HG03432 (cell line): Measurements from ENCODE around the gene KLK4.

ENCODE experiments used
- ATAC-seq: cut with Tn5 transposase; IDR thresholded peaks from one replicate; pipeline ENCODE4 v1.9.1; 2021; ENCODE audit warnings: mild to moderate bottlenecking, moderate library complexity; ENCODE audit not compliant: unreplicated experiment

The KLK4 gene

DNA sequence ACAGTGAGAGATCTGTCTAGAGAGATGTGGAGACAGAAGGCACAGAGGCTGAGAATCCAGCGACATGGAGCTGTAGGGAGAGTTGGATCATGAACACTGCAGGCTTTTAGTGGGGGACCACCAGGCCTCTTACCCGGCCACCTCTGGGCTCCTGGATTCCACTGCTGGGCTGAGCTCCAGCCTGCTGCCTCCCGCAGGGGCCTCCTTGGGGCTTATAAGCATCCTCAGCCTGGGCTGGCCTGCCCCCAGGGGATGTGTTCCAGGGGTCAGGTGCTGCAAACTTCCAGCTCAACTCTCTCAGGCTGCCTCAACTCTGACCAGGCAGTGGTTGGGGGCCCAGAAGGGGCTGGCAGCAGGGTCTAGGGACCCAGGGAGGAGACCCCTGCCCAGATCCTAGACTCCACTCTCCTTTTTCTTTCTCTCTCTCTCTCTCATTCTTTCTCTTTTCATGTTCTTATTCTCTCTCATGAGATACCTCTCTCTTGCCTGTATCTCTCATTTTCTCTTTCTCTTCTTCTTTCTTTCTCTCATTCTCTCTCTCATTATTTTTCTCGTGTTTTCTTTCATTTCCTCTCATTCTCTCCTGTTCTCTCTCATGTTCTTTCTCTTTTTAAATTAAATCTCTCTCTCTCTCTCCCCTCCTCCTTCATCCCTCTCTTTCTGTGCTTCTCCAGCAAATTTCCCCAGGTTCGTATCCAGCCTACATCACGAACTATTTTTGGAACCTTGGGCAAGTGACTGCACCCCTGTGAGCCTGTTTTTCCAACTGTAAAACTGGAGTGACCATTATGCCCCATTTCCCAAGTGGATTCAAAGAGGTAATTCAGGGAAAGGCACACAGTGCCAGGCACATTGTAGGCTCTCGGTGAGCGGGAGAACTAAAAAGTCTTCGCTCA, at the start of gene KLK4:
Gene KLK4 (minus strand): TSS at position 190 of the 896 bp plus-strand sequence. CDS start 657 bp downstream, outside the sequence.
- ATAC-seq, result no peak

- no peak for ATAC-seq
These were observed 48.7 kb upstream of the KLK4 start for GRCh38 chr19:50959731-50960500.

DNA sequence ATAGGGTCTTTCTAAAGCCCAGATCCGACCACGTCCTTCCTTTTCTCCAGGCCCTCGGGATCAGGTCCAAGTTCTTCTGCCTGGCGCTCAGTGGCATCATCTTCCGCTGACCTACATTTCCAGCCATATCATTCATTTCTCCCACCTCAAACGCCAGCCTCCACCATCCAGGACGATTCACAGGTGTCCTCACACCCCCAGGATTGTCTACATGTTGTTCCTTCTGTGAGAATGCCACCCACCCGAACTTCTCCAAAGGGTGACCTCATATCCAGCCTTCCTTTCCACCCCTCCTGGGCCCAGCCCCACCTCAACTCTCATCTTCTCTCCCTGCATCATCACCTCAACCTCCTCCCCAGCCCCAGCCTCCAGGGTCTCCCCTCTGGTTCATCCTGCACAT, 46.4 kb upstream of the KLK4 start:
- no peak for ATAC-seq

DNA sequence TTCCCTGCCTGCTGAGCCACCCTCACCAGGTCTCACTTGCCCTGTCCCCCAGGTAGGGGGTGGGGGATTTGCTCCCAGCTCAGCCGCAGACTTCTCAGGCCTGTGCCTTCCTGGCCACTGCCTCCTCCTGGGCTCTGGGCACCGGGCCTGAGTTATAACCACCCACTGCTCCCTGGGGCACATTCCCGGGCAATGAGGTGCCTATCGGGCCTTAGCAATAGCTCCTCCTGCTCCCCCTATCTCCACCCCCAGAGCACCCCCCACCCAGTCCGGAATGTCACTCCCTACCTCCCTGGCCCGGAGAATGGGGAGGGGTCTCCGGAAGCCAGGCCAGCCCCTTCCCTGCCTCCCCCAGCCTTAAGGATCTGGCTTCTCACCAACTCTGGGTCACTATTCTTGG, 41.7 kb upstream of the KLK4 start, which contains the start of gene KLK5:
Gene KLK5 (minus strand): TSS at position 129 of the 400 bp plus-strand sequence. CDS start 381 bp downstream, outside the sequence.
- ATAC-seq, result no peak

DNA sequence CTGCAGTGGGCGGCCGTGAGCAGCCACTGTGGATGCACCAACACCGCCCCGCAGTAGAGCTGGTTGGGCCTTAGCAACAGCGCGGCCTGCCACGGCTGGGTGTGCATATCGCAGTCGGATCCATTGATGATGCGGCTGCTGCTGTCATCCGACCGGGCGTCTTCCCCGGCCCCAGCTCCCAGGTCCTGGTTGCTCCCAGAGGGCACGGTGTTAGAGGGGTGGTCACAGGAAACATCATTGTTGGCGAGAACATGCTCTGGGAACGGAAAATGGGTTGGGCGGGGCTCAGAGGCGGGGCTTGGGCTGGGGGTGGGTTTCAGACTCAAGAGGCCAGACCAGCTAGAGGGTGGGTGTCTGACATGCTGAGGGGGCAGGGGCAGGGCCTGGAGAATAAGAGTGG, 38.7 kb upstream of the KLK4 start:
- no peak for ATAC-seq

GRCh38 chr19:50947123-50947522, 35.9 kb upstream of the KLK4 start:
- ATAC-seq, result no peak

GRCh38 chr19:50944795-50945194, 33.6 kb upstream of the KLK4 start:
- ATAC-seq, result no peak

- no peak for ATAC-seq
These were observed 32.1 kb upstream of the KLK4 start for GRCh38 chr19:50943074-50943828.

GRCh38 chr19:50939596-50939995, 28.4 kb upstream of the KLK4 start:
- ATAC-seq, result no peak

DNA sequence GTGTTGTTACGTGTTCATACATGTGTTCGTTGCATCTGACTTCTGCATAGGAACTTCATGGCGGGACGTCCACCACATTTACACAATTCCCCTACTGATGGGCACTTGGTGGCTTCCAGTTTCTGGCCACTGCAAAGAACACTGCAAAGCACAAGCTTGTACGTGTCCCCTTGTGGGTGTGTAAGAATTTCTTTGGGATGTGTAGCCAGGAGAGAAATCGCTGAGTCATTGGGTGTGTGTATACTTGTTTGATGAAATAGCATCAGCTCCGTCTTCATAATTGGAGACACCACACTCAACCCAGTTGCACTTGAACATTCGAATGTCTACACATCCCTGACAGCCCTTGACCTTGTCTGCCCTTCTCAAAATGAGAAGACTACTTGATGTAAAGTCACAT, 22.4 kb upstream of the KLK4 start:
- ATAC-seq, result no peak

DNA sequence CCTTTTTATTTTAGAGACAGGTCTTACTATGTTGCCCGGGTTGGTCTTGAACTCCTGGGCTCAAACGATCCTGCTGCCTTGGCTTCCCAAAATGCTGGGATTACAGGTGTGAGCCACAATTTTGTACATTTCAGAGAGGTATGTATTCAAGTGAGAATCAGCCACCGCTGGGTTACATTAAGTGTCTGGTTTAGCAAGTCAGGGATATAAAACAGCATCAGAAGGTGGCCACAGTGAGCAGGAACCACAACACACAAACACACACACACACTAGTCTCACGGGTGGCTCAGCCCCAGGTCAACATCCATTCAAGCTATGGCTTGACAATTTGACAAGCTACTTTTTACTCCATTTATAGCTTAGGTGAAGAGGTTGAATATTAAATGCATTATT, 21.5 kb upstream of the KLK4 start:
- no peak for ATAC-seq

GRCh38 chr19:50932018-50932689, 21.0 kb upstream of the KLK4 start:
- no peak for ATAC-seq

DNA sequence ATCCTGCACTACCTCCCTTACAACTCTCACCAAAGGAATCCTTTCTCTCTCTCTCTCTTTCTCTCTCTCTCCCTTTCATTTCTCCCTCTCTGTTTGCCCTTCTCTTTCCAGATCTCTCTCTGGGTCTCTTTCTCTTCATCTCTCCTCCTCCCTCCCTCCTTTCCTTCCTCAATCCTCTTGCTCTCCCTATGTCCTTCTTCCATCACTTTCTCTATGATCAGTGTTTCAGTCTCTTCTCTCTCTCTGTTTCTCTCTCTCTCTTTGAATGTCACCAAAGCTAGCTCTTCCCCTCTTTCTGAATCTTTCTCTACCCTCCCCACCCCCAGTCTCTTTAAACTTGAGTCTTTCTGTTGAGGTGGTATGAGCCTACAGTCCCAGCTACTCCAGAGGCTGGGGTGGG, 19.8 kb upstream of the KLK4 start:
- no peak for ATAC-seq

DNA sequence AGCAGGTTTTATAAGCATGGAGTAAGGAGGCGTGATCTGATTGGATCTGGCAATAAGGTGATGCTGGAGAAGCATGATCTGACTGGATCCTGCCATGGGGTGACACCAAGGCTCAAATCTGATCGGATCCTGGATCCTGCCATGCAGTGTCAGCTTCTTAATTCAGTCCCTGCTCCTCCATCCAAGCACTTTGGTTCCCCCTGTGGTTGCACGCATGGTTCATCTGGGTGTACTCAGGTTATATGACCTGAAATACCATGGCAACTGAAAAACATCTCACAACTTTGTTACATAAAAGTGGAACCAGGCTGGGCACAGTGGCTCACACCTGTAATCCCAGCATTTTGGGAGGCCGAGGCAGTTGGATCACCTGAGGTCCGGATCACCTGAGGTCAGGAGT, 17.6 kb upstream of the KLK4 start:
- no peak for ATAC-seq

DNA sequence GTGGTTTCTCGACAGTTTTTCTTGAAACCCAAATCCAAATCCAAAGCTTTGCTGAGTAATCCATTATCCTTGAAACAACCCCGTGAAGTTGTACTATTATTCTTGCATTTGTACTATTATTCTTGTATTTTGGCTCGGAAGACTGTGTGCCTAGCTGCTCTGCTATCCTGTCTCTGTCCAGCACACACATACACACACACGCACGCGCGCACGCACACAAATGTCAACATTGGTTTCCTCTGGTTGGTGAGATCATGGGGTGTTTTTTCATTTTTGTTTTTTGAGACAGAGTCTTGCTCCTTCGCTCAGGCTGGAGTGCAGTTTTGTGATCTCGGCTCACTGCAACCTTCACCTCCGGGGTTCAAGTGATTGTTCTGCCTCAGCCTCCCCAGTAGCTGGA, 14.9 kb upstream of the KLK4 start:
- ATAC-seq, result no peak

GRCh38 chr19:50925734-50926133, 14.5 kb upstream of the KLK4 start:
- ATAC-seq, result no peak

DNA sequence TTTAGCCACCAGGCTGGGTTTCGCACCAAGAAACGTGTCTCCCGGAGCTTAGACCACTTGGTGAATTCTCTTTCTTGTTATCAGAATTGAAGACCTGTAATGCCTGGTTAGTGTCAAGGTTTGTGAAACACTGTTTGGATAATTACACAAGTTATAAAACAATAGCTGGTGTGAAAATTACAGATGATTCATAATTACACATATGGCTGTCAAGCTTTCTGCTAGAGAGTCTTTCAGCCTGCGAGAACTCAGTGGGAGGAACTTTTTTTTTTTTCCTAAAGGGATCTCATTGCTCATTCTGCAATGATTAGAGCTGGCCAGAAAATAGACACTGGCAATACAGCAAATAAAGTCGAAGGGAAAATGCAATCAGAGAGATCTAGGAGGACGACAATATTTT, 13.4 kb upstream of the KLK4 start:
- no peak for ATAC-seq

- ATAC-seq, result peak; percentile 67
These were observed 11.2 kb upstream of the KLK4 start for GRCh38 chr19:50922317-50922853.

DNA sequence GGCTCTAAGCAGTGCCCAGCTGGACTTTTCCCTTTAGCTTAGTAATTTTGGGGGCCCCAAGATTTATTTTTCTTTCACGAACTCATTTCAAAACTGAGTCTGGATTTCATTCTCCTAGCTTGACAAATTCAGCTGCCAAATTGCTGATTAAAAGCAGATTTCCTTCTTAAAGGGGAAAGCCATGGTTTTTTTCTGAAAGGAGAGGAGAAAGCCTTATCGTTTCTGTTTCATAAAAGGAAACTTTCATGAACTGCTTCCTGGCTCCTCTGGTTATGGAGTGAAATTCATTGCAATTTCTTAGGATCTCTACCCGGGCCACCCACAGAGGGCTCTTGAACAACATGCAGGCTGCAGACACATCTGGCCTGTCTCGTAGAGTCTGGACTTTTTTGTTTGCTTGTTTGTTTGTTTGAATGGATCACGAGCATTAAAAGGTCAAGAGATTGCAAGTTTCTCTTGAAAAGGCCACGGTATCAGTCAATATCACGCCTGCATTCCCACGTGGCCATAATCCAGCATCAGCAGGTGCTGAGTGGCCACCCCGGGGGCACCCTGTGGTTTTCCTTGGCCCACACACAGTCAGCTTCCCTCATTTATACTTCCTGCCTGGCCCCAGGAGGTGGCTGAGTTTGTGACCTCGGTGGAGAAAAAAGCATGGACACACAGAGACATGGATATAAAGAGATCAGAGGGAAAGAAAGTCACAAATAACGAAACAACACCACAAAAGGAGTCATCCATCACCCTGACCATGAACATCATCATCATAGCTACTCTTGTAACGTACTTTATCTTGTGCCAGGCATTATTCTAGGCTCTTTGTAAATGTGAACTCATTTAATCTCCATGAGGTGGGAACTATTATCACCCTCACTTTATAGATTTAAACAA, 10.5 kb upstream of the KLK4 start:
- peak; percentile 19 for ATAC-seq
